Stomach (tissue), 9 donors: ENCODE results near the gene HLA-DMB. TPM values are rescaled to one million over a fixed set of nuclear protein-coding genes. Genes with fewer than 3 reads are reported as not detected.

Experiments
- DNase-seq, 2 donors: peaks; one replicate each; pipeline versions ENCODE4 v3.0.0 to v3.0.0-alpha.2; 2013 to 2019
- H3K27ac ChIP-seq, 5 donors: fragments of 200-600 bp in 4 of 5; sonication (generic) in 4 of 5; one replicate each; pipeline ENCODE4 v1.5.1; 2013 to 2019; ENCODE audit warnings: mild to moderate bottlenecking in 1 of 5, moderate library complexity in 1 of 5
- H3K27me3 ChIP-seq, 3 donors: fragments of 200-600 bp; sonication (generic); one replicate each; pipeline ENCODE4 v1.5.1; 2017 to 2019; ENCODE audit warnings: mixed run types in 1 of 3
- H3K36me3 ChIP-seq, 4 donors: fragments of 200-600 bp; sonication (generic); 1 replicate in 3 of 4; 2 replicates in 1 of 4; pipeline ENCODE4 v1.5.1; 2016 to 2019
- H3K4me1 ChIP-seq, 4 donors: fragments of 200-600 bp; sonication (generic); one replicate each; pipeline ENCODE4 v1.5.1; 2016 to 2019
- H3K4me3 ChIP-seq, 4 donors: fragments of 200-600 bp; sonication (generic) in 3 of 4; one replicate each; pipeline ENCODE4 v1.5.1; 2016 to 2019; ENCODE audit warnings: mild to moderate bottlenecking in 1 of 4
- H3K9me3 ChIP-seq, 4 donors: fragments of 200-600 bp; sonication (generic); one replicate each; pipeline ENCODE4 v1.5.1; 2016 to 2019
- EP300 ChIP-seq: sonication (generic); formaldehyde crosslinking; IDR thresholded peaks from one replicate; pipeline ENCODE4 v1.6.1; 2017; ENCODE audit warnings: antibody characterized with exemption
- POLR2A ChIP-seq, 4 donors: fragments of 450-650 bp; IDR thresholded peaks; one replicate each; pipeline ENCODE4 v1.6.1; 2016; ENCODE audit warnings: antibody characterized with exemption in 4 of 4, control low read depth in 2 of 4, mild to moderate bottlenecking in 1 of 4, moderate library complexity in 1 of 4
- POLR2AphosphoS5 ChIP-seq, 3 donors: sonication (generic); formaldehyde crosslinking; IDR thresholded peaks; one replicate each; pipeline ENCODE4 v1.6.1; 2016; ENCODE audit warnings: antibody characterized with exemption in 3 of 3
- WGBS, 5 donors: extraction: QIAGEN DNeasy Blood & Tissue Kit in 3 of 5; methylation state at CpG; one replicate each; pipeline versions ENCODE4 v1.1.5 to v1.1.7; 2013 to 2018; 5-methylcytosine and 5-hydroxymethylcytosine counted together
- intact Hi-C: fragments of 100-400 bp; cut with DNase I; formaldehyde crosslinking; loops from one replicate; pipeline ENCODE4 v1.15.1; 2023; ENCODE audit warnings: low total_unique reads
- polyA plus RNA-seq, 3 donors: library from polyadenylated mRNA; stranded (reverse); fragments of 200-250 nt; gene quantifications; one replicate each; pipeline ENCODE4 v1.2.3, GENCODE V29; 2013
- total RNA-seq, 5 donors: library from RNA; depleted of rRNA; stranded (reverse); fragments of >200 nt; gene quantifications; one replicate each; pipeline versions ENCODE4 v1.1.0 to v1.2.3, GENCODE V29; 2014 to 2016
- TF ChIP-seq, protein P1 (sequence below), 7 experiments: fragments of 450-650 bp in 4 of 7; fragments of 200-600 bp in 3 of 7; sonication (generic) in 3 of 7; IDR thresholded peaks; one replicate each; pipeline ENCODE4 v1.5.1; 2016 to 2019; ENCODE audit warnings: antibody characterized with exemption in 7 of 7, control low read depth in 2 of 7, mild to moderate bottlenecking in 1 of 7
- donor health status: healthy with polysubstance abuse.
- donor health status: Bipolar disorder and iron deficiency.
- donor health status: healthy.

HLA-DMB gene
- total and polyA plus RNA-seq, 8 donors = 7.6 to 27.1 (median 11.8) TPM; not detected in 1

DNA sequence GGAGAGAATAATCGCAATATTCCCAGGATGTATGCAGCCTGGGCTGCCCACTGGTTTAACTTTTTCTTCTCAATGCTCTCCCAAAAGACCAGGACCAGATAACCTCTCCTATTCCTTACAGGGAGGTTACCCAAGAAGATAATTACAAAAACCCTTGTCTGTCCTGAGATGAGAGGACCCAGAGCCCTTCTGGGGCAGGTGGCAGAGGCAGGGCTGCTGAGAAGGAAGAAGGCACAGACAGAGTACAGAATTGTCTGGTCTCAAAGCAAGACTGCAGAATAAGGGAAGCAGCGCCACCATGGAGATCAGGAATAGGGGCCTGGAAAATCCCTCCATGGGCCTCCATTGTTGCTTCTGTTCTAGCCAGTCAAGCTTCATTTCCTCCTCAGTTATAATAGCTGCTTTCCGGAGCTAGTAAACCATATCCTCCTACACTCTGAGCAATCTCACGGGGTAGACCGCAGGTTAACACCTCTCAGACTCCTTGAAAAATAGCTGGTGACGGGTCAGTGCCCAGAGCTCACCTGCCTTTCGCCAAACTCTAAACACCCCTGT lies 463 bp upstream of the HLA-DMB start:
- Histone ChIP-seq H3K27ac (peak overlapping the region; percentile 71 to 90 (median 72)), H3K4me3 (peak overlapping the region in 2 of 4 donors; percentile 46 to 56)
- DNase-seq = peak in 1 of 2 donors; percentile 51

DNA sequence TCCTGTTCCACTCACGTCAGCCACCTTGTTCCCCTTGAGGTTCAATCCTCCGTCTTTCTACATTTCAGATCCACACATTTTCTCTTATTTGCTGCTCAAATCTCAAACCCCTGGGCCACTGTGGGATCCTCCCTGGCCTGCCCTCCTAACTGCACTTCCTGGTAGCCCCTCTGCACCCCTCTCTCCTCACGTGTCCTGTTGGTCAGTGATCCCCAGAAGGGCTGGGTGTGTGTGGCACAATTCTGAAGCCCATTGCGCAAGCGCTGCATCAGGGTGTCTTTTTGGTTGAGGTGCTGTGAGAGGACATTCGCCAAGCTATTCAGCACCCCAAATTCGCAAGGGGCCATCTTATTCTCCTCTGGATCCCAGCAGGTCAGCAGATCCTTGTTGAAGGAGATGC lies 2.3 kb downstream of the HLA-DMB start:
- TF ChIP-seq POLR2AphosphoS5 (IDR thresholded peaks at IDR 0.05) (no peak), EP300 (no peak)
- TF ChIP-seq, protein P1, sequence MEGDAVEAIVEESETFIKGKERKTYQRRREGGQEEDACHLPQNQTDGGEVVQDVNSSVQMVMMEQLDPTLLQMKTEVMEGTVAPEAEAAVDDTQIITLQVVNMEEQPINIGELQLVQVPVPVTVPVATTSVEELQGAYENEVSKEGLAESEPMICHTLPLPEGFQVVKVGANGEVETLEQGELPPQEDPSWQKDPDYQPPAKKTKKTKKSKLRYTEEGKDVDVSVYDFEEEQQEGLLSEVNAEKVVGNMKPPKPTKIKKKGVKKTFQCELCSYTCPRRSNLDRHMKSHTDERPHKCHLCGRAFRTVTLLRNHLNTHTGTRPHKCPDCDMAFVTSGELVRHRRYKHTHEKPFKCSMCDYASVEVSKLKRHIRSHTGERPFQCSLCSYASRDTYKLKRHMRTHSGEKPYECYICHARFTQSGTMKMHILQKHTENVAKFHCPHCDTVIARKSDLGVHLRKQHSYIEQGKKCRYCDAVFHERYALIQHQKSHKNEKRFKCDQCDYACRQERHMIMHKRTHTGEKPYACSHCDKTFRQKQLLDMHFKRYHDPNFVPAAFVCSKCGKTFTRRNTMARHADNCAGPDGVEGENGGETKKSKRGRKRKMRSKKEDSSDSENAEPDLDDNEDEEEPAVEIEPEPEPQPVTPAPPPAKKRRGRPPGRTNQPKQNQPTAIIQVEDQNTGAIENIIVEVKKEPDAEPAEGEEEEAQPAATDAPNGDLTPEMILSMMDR (IDR thresholded peaks at IDR 0.05) = no peak
- H3K27ac ChIP-seq = peak overlapping the region in 1 of 5 donors; percentile 10
- H3K36me3 ChIP-seq = peaks cover 0 to 20% (median 0%) of the 10 kb centered on the region in 4 donors
- H3K4me3 ChIP-seq = no peak overlapping the region
- intact Hi-C loops = loop anchor here (5.0 to 10.0 kb wide), 2 partner anchors 49 to 54 kb away; no protein-coding TSS in a partner anchor
- H3K27me3 ChIP-seq = no peaks in the 10 kb centered on the region
- peaks cover 0 to 29% (median 12%) of the 10 kb centered on the region in 4 donors for H3K4me1 ChIP-seq
- DNase-seq = no peak
- H3K9me3 ChIP-seq = no peaks in the 10 kb centered on the region
- 89 to 92% (median 90%) methylated on average over 7 of the region's 7 CpGs for WGBS, 5 donors

More for the DNA sequence above, 463 bp upstream of the HLA-DMB start:
- 55 to 68% (median 64%) methylated on average over 7 of the region's 7 CpGs for WGBS, 5 donors
- H3K27me3 ChIP-seq = no peaks in the 10 kb centered on the region
- H3K36me3 ChIP-seq = peaks cover 0 to 20% (median 0%) of the 10 kb centered on the region in 4 donors
- peaks cover 0 to 5% (median 0%) of the 10 kb centered on the region in 4 donors for H3K9me3 ChIP-seq
- peaks cover 0 to 29% (median 16%) of the 10 kb centered on the region in 4 donors for H3K4me1 ChIP-seq
- intact Hi-C loops = no loop called here
- TF ChIP-seq POLR2A (IDR thresholded peaks at IDR 0.05) (no peak), EP300 (no peak), POLR2AphosphoS5 (IDR thresholded peaks at IDR 0.05) (no peak)
- TF ChIP-seq, protein P1 (IDR thresholded peaks at IDR 0.05) = no peak

DNA sequence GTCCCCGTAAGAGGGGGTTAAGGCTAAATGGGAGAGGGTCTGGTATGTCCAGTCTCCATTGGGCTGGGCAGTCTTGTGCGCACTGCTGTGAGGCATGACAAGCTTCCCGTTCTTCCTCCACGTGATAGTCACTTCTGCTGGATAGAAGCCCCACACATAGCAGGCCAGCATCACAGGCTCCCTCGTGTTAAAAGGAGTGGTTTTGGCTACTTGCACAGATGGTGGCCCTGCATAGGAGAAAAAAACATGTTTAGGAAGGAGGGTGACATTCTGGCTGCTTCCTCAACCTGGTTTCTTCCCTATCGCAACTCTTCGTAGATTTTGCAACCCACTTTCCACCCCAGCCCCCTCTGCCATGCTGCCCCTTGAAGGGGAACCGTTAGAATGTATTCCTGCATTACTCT lies 3.6 kb downstream of the HLA-DMB start:
- WGBS, 5 donors = 69 to 86% (median 82%) methylated on average over 8 of the region's 8 CpGs
- Histone ChIP-seq H3K36me3 (peaks cover 0 to 20% (median 0%) of the 10 kb centered on the region in 4 donors), H3K4me1 (peaks cover 0 to 32% (median 11%) of the 10 kb centered on the region in 4 donors), H3K4me3 (no peak overlapping the region), H3K27ac (peak overlapping the region in 2 of 5 donors; percentile 13 to 25), H3K27me3 (no peaks in the 10 kb centered on the region), H3K9me3 (no peaks in the 10 kb centered on the region)
- TF ChIP-seq, protein P1 (IDR thresholded peaks at IDR 0.05) = no peak
- TF ChIP-seq POLR2AphosphoS5 (IDR thresholded peaks at IDR 0.05) (no peak), POLR2A (IDR thresholded peaks at IDR 0.05) (no peak), EP300 (no peak)
- intact Hi-C loops = loop anchor here (5.0 to 10.0 kb wide), 2 partner anchors 50 to 52 kb away; no protein-coding TSS in a partner anchor
- DNase-seq = no peak

DNA sequence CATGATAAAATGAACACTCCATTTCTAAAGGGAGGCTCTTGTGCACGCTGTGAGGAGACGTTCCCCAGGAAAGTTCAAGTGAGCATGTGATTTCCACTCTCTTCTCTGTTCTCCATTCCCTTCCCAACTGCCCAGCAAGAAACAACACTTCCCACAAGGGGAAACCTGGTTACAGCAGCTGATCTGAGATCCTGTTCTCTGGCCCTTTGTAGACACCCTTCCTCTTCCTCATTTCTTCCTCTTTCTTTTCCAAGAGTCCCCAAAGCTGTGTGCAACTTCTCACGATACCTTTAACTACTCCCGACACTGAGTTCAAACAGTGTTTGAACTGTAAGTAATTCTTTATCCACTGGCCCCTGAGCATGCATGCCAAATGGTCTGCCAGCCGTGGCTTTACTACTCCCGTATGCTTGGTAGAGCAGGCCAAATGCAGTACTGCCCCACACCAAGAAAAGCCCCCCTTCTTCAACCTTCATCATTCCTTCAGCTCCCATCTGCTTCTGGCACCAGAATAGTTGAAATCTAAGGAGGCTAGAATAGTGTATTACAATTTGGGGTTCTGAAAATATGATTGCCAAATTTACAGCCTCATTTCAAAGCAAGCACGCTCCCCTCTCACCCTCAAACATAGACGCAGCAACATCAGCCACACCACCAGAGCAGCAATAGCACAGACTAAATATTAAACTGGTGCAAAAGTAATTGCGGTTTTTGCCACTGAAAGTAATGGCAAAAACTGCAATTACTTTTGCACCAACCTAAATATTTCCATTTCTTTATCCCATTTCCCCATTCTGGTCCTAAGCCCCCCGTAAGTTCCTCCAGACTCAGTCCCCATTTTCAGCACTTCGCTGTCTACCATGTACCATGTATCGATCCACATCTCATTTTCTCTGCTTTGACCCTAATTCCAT lies 4.3 kb downstream of the HLA-DMB start:
- Histone ChIP-seq H3K36me3 (peaks cover 0 to 20% (median 0%) of the 10 kb centered on the region in 4 donors), H3K27me3 (no peaks in the 10 kb centered on the region), H3K4me1 (peaks cover 0 to 31% (median 11%) of the 10 kb centered on the region in 4 donors), H3K4me3 (no peak overlapping the region), H3K9me3 (no peaks in the 10 kb centered on the region), H3K27ac (peak overlapping the region in 2 of 5 donors; percentile 13 to 25)
- WGBS, 5 donors = 70 to 79% (median 73%) methylated on average over 12 of the region's 12 CpGs
- TF ChIP-seq POLR2AphosphoS5 (IDR thresholded peaks at IDR 0.05) (no peak), POLR2A (IDR thresholded peaks at IDR 0.05) (no peak), EP300 (no peak)
- TF ChIP-seq, protein P1 (IDR thresholded peaks at IDR 0.05) = no peak
- DNase-seq = no peak
- intact Hi-C loops = loop anchor here (5.0 to 10.0 kb wide), 2 partner anchors 51 to 52 kb away; no protein-coding TSS in a partner anchor
